Body of pancreas (tissue), 4 donors: Measurements from ENCODE around the gene ATP11C.

Experiments used
- CTCF ChIP-seq, 7 experiments: fragments of 450-650 bp in 4 of 7; fragments of 200-600 bp in 3 of 7; sonication (generic) in 3 of 7; IDR thresholded peaks; one replicate each; pipeline ENCODE4 v1.5.1; 2016 to 2019; ENCODE audit warnings: antibody characterized with exemption in 7 of 7
- POLR2A ChIP-seq, 3 donors: fragments of 450-650 bp; IDR thresholded peaks; one replicate each; pipeline ENCODE4 v1.6.1; 2016; ENCODE audit warnings: antibody characterized with exemption in 3 of 3, mild to moderate bottlenecking in 2 of 3

GRCh38 chrX:139931646-139932072 lies 1.2 kb downstream of the ATP11C start:
- TF ChIP-seq POLR2A (IDR thresholded peaks at IDR 0.05) (no peak), CTCF (IDR thresholded peaks at IDR 0.05) (no peak)
